Neutrophil (primary cell): Measurements from ENCODE around the gene ATP2A3.

Experiments used
- H3K27ac ChIP-seq: fragments of 200-600 bp; sonication (generic); 2 replicates; pipeline ENCODE4 v1.5.1; 2016; ENCODE audit warnings: mild to moderate bottlenecking, moderate library complexity
- H3K27me3 ChIP-seq: fragments of 200-600 bp; sonication (generic); 2 replicates; pipeline ENCODE4 v1.6.0; 2016; ENCODE audit warnings: mild to moderate bottlenecking
- H3K36me3 ChIP-seq: fragments of 200-600 bp; sonication (generic); 2 replicates; pipeline ENCODE4 v1.5.1; 2017
- H3K4me1 ChIP-seq, 2 experiments: fragments of 200-600 bp in 1 of 2; sonication (generic) in 1 of 2; 1 replicate in 1 of 2; 2 replicates in 1 of 2; pipeline versions ENCODE4 v1.5.1 to v1.6.1; 2013 to 2016; ENCODE audit warnings: low read depth in 1 of 2, low read length in 1 of 2, mild to moderate bottlenecking in 1 of 2, moderate library complexity in 1 of 2; ENCODE audit not compliant: control insufficient read depth in 1 of 2, insufficient read depth in 1 of 2
- H3K4me3 ChIP-seq, 2 experiments: fragments of 200-600 bp in 1 of 2; sonication (generic) in 1 of 2; 1 replicate in 1 of 2; 2 replicates in 1 of 2; pipeline ENCODE4 v1.5.1; 2013 to 2016; ENCODE audit warnings: low read depth in 1 of 2, low read length in 1 of 2, mild to moderate bottlenecking in 1 of 2, moderate library complexity in 1 of 2
- H3K9me3 ChIP-seq: fragments of 200-600 bp; sonication (generic); 2 replicates; pipeline ENCODE4 v1.5.1; 2016
- TF ChIP-seq, protein P1 (sequence below): fragments of 200-600 bp; sonication (generic); IDR thresholded peaks from 2 replicates; pipeline ENCODE4 v1.5.1; 2016; ENCODE audit warnings: antibody characterized with exemption

Gene ATP2A3

DNA sequence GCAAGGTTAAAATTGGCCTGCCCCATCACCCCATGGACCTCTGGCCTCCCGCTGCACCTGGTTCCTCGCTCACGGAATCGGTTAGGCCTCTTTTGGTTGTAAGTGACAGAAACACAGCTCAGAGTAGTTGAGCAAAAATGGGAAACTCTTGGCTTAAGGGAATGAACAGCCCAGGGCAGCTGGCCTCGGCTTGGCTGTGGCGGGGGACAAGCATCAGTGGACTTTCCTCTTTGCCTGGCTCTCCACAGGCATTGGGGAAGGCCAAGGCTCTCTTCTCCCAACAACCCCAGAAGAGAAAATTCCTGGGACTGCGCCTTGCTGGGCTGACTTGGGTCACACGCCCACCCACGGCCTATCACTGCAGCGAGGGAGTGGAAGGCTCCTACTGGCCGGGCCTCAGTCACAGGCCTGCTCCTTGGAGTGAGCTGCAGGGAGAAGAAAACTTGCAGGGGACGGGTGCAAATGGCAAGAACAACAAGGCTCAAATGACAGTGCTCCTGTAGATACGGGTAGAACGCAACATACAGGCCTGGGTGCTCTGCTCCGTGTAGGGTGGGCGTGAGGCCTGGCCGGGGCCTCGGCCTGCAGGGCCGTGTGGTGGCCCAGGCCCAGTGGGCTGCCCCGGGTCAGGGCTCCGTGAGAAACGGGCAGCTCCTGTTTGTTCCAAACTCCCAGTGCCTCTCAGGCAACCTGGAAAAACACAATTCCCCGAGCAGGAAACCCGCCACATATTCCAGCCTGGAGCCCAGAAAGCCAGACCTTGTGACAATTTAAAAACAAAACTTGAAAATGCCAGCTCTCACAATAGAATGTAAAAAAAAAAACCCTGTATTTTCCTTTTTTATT lies 25.0 kb upstream of the ATP2A3 start:
- no peak overlapping the region for H3K4me3 ChIP-seq
- H3K27me3 ChIP-seq, result peaks cover 20% of the 10 kb centered on the region
- no peaks in the 10 kb centered on the region for H3K36me3 ChIP-seq
- no peaks in the 10 kb centered on the region for H3K9me3 ChIP-seq
- H3K4me1 ChIP-seq, result peaks cover 0 to under 1% of the 10 kb centered on the region in 2 experiments
- TF ChIP-seq, protein P1, sequence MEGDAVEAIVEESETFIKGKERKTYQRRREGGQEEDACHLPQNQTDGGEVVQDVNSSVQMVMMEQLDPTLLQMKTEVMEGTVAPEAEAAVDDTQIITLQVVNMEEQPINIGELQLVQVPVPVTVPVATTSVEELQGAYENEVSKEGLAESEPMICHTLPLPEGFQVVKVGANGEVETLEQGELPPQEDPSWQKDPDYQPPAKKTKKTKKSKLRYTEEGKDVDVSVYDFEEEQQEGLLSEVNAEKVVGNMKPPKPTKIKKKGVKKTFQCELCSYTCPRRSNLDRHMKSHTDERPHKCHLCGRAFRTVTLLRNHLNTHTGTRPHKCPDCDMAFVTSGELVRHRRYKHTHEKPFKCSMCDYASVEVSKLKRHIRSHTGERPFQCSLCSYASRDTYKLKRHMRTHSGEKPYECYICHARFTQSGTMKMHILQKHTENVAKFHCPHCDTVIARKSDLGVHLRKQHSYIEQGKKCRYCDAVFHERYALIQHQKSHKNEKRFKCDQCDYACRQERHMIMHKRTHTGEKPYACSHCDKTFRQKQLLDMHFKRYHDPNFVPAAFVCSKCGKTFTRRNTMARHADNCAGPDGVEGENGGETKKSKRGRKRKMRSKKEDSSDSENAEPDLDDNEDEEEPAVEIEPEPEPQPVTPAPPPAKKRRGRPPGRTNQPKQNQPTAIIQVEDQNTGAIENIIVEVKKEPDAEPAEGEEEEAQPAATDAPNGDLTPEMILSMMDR, result no peak
- H3K27ac ChIP-seq, result no peak overlapping the region

DNA sequence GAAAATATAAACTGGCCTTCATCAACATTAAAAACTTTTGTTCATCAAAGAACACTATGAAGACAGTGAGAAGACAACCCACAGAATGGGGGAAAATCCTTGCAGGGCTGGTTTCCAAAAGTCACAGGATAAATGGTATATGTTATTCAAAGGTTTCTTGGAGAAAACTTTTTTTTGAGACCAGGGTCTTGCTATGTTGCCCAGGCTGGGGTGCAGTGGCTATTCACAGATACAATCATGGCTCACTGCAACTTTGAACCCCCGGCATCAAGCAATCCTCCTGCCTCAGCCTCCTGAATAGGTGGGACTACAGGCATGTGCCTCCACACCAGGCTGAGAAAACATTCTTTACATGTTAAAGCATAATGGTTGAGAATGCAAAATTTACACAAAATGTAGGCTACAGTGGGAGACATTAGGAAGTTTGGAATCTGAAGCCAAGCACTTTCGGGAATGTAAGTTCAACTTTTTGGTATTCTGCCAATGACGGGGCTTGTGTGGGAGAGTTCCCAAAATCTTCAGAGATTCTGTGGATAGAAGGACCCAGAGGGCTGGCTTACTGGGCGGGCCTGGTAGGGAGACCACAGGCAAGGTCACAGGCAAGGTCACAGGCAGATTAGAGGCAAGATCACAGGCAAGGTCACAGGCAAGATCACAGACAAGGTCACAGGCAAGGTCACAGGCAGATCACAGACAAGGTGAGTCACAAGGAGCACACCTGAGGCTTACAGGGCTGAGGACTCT lies 24.2 kb upstream of the ATP2A3 start:
- peaks cover 6 to 8% of the 10 kb centered on the region in 2 experiments for H3K4me1 ChIP-seq
- no peaks in the 10 kb centered on the region for H3K36me3 ChIP-seq
- H3K4me3 ChIP-seq, result no peak overlapping the region
- H3K27me3 ChIP-seq, result peaks cover 20% of the 10 kb centered on the region
- no peak overlapping the region for H3K27ac ChIP-seq
- H3K9me3 ChIP-seq, result no peaks in the 10 kb centered on the region
- TF ChIP-seq, protein P1, result no peak

DNA sequence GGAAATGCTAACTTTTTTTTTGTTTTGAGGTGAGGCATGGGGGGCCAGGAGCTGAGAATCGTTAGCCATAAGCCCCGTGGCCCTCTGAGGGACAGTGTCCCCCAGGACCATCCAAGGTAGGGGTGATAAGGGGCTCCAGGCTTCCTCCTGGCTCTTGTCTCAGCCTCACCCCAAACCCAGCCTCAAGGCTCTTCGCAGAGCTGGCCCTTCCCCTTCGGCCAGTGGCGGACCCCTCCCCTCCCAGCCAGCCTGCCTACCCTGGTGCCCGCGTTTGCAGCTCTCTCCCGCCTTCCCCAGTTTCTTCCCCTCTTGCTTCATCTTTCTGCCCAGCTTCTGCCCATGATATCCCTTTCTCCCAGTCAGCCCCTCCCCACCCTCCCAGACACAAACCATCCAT lies 22.7 kb upstream of the ATP2A3 start:
- TF ChIP-seq, protein P1, result no peak
- H3K9me3 ChIP-seq, result no peaks in the 10 kb centered on the region

DNA sequence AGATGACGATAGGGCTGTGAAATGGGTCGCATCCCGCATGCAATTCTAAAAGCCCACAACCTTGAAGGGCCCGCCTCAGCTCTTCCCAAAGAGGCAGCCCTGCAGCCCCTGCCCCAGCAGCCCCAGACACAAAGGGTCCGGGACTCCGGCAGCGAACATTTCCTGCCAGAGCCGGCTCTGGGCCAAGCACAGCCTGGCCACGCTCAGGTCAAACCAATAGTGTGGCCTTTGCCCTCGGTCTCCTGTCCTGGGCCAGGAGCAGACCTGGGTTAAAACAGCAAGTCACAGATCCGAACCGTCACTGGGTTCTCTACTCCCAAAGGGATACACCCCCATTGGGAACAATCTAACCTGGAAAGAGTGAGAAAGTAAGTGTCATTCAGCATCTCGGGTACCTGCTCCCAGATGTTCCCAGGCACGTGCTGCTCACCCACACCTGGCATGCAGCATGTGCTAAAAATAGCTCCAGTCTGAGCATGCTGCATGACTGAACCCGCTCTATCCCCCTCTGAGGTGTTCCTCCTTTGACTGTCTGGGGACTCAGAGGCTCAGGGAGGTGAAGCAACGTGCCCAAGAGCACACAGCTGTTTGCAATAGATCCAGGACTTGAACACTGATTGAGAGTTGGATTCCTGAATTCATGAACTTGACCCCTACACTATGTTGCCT lies 22.2 kb upstream of the ATP2A3 start:
- Histone ChIP-seq H3K27ac (no peak overlapping the region), H3K9me3 (no peaks in the 10 kb centered on the region), H3K36me3 (no peaks in the 10 kb centered on the region), H3K4me1 (peaks cover 6 to 8% of the 10 kb centered on the region in 2 experiments), H3K27me3 (peaks cover 20% of the 10 kb centered on the region), H3K4me3 (no peak overlapping the region)
- TF ChIP-seq, protein P1, result no peak

More for the DNA sequence above, 22.7 kb upstream of the ATP2A3 start:
- Histone ChIP-seq H3K27me3 (peaks cover 20% of the 10 kb centered on the region), H3K36me3 (no peaks in the 10 kb centered on the region), H3K4me3 (no peak overlapping the region), H3K4me1 (peaks cover 6 to 8% of the 10 kb centered on the region in 2 experiments), H3K27ac (no peak overlapping the region)

DNA sequence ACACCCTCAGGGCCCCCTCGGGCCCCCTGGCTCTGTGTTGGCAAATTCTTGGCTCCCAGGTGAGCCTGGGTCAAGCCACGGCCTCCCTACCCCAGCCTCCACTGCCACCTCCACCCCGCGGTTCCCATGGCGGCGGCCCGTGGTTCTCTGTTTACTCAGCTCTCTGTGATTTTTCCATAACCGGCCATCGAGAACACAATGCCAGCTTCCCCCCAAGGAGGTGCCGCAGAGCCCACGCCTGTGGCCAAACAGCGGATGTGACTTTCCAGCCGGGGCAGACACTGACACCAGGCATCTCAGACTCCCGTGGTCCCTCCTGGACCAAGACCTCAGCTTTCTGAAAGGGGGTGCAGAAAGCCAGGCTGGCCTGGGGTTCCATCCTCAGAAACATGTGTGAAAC lies 21.6 kb upstream of the ATP2A3 start:
- Histone ChIP-seq H3K4me3 (no peak overlapping the region), H3K9me3 (no peaks in the 10 kb centered on the region), H3K27ac (no peak overlapping the region), H3K27me3 (peaks cover 20% of the 10 kb centered on the region), H3K36me3 (no peaks in the 10 kb centered on the region), H3K4me1 (peaks cover 6 to 8% of the 10 kb centered on the region in 2 experiments)
- TF ChIP-seq, protein P1, result no peak
